ENCODE results near the gene PTPRK. TPM values are rescaled to one million over a fixed set of nuclear protein-coding genes. Genes with fewer than 3 reads are reported as not detected.

Gene PTPRK
- total RNA-seq, 1 donor from 2014 or later, result 48.4 TPM

DNA sequence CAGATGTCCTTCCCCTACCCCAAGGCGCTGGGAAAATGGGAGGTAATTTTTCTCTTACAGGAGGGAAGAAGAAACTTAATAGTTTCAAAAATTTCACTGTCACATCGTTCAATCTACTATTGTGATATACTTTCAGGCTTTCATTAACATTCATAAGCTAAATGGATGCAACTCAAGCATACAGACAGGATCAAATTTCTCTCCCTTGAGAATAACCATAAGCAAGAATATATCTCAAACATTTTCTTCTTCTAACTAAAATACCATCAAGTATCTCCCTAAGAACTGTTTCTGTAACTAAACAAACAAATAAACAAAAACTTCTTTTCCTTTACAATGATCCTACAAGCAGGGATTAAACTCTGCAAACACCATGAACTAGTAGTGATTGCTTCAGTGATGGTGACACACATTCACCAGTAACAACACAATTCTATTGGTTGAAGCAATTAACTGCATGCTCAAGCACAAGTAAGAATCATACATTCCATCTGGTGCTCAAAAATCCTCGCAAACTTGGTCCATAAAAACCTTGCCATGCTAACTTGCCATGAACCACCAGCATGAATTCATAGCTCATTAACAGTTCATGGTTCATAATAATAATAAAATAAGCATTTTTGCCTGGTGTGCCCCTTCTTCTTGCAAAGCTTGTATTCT, 183.8 kb downstream of the PTPRK start:
- TF ChIP-seq, protein P1, sequence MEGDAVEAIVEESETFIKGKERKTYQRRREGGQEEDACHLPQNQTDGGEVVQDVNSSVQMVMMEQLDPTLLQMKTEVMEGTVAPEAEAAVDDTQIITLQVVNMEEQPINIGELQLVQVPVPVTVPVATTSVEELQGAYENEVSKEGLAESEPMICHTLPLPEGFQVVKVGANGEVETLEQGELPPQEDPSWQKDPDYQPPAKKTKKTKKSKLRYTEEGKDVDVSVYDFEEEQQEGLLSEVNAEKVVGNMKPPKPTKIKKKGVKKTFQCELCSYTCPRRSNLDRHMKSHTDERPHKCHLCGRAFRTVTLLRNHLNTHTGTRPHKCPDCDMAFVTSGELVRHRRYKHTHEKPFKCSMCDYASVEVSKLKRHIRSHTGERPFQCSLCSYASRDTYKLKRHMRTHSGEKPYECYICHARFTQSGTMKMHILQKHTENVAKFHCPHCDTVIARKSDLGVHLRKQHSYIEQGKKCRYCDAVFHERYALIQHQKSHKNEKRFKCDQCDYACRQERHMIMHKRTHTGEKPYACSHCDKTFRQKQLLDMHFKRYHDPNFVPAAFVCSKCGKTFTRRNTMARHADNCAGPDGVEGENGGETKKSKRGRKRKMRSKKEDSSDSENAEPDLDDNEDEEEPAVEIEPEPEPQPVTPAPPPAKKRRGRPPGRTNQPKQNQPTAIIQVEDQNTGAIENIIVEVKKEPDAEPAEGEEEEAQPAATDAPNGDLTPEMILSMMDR (IDR thresholded peaks at IDR 0.05; ENCODE audit: insufficient read depth, low read length, severe bottlenecking), result no peak
- FAIRE-seq, result no peak
- H3K36me3 ChIP-seq (ENCODE audit: control insufficient read depth, insufficient read depth, low read length), result no peaks in the 10 kb centered on the region
- H3K4me3 ChIP-seq (ENCODE audit: low read depth, low read length), result no peak overlapping the region
- no peaks in the 10 kb centered on the region for H3K27me3 ChIP-seq (ENCODE audit: control insufficient read depth, insufficient read depth, low read length)
- peak; percentile 28 for DNase-seq (ENCODE audit: low read depth)

DNA sequence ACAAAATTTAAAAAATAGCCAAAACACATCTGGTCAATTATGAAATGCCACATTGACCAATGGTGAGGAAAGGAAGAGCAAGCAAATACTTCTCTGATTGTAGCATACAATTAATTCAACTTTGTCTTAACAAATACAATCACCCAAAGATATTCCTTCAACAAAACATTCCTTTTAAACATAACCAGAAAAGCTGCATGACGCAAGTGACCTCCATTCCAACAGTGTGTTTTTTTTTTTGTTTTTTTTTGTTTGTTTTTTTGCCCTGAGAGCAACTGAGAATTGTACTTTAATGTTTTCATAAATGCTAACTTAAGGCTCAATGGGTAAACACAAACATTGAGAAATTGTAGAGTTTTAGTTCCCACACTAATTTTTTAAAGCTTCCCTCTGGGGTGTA, 184.4 kb downstream of the PTPRK start:
- Histone ChIP-seq H3K27me3 (ENCODE audit: control insufficient read depth, insufficient read depth, low read length) (no peaks in the 10 kb centered on the region), H3K36me3 (ENCODE audit: control insufficient read depth, insufficient read depth, low read length) (no peaks in the 10 kb centered on the region), H3K4me3 (ENCODE audit: low read depth, low read length) (no peak overlapping the region)
- TF ChIP-seq, protein P1 (IDR thresholded peaks at IDR 0.05; ENCODE audit: insufficient read depth, low read length, severe bottlenecking), result no peak
- FAIRE-seq (no peak), DNase-seq (ENCODE audit: low read depth) (no peak)

DNA sequence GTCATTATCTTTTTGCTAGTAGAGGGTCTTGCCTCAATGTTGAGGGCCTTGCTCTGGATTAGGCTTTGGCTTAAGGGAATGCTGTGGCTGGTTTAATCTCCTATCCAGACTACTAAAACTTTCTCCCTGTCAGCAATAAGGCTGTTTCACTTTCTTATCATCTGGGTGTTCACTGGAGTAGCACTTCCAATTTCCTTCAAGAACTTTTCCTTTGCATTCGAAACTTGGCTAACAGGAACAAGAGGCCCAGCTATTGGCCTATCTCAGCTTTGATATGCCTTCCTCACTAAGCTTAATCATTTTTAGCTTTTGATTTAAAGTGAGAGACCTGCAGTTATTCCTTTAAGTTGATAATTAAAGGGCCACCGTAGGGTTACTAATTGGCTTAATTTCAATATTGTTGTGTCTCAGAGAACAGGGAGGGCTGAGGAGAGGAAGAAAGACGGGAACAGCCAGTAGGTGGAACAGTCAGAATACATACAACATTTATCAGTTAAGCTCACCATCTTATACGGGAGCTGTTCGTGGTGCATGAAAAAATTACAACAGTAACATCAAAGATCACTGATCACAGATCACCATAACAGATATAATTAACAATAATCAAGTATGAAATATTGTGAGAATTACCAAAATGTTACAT, 186.7 kb downstream of the PTPRK start:
- TF ChIP-seq, protein P1 (IDR thresholded peaks at IDR 0.05; ENCODE audit: insufficient read depth, low read length, severe bottlenecking), result no peak
- H3K36me3 ChIP-seq (ENCODE audit: control insufficient read depth, insufficient read depth, low read length), result no peaks in the 10 kb centered on the region
- H3K4me3 ChIP-seq (ENCODE audit: low read depth, low read length), result no peak overlapping the region
- DNase-seq (ENCODE audit: low read depth) (no peak), FAIRE-seq (no peak)
- no peaks in the 10 kb centered on the region for H3K27me3 ChIP-seq (ENCODE audit: control insufficient read depth, insufficient read depth, low read length)

DNA sequence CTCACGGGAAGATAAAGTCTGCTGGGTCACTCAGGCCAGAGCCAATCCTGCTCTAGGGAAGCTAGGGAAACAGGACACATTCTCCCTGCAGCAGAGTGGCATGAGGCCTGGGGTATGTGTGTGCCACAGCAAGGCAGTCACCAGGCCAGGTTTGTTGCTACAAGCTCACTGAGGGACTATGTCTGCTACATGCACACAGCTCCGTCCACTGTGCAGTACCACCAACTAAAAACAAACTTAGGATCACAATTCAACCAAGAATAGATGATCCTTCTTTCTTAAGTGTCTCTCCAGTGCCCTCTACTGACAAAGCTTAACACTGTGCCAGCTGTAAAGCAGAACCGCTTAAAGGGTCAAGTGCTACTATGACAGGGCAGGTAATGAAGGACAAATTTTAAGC, 192.5 kb downstream of the PTPRK start:
- FAIRE-seq, result no peak
- Histone ChIP-seq H3K27me3 (ENCODE audit: control insufficient read depth, insufficient read depth, low read length) (no peaks in the 10 kb centered on the region), H3K36me3 (ENCODE audit: control insufficient read depth, insufficient read depth, low read length) (no peaks in the 10 kb centered on the region), H3K4me3 (ENCODE audit: low read depth, low read length) (no peak overlapping the region)
- TF ChIP-seq, protein P1 (IDR thresholded peaks at IDR 0.05; ENCODE audit: insufficient read depth, low read length, severe bottlenecking), result peak; percentile 22
- DNase-seq (ENCODE audit: low read depth), result peak; percentile 21

DNA sequence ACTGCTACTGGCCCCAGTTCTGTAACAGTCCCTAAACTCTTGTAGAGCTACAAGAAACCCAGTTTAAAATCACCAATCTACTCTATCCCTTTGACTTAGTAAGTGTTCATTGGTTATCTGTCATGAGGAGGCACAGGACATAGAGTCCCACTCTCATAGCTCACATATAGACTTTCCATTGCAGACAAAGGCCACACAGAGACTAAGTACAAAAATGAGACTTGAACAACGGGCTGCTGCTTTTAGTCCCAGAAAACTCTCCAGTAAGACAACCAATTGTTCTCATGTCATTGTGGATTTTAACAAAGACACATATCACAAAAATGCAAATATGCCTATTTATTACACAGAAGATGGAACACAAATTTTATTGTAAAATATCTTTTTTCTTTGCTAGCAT, 197.4 kb downstream of the PTPRK start:
- no peak for FAIRE-seq
- TF ChIP-seq, protein P1 (IDR thresholded peaks at IDR 0.05; ENCODE audit: insufficient read depth, low read length, severe bottlenecking), result no peak
- Histone ChIP-seq H3K4me3 (ENCODE audit: low read depth, low read length) (no peak overlapping the region), H3K36me3 (ENCODE audit: control insufficient read depth, insufficient read depth, low read length) (no peaks in the 10 kb centered on the region), H3K27me3 (ENCODE audit: control insufficient read depth, insufficient read depth, low read length) (no peaks in the 10 kb centered on the region)
- no peak for DNase-seq (ENCODE audit: low read depth)

Measured in bronchial epithelial cell (primary cell).